ENCODE measurements around the gene ARFGEF2. TPM values are rescaled to one million over a fixed set of nuclear protein-coding genes. Genes with fewer than 3 reads are reported as not detected.

Gene ARFGEF2
- total and polyA plus RNA-seq, 3 donors from 2014 or later, result 47.8 to 57.0 (median 52.6) TPM

DNA sequence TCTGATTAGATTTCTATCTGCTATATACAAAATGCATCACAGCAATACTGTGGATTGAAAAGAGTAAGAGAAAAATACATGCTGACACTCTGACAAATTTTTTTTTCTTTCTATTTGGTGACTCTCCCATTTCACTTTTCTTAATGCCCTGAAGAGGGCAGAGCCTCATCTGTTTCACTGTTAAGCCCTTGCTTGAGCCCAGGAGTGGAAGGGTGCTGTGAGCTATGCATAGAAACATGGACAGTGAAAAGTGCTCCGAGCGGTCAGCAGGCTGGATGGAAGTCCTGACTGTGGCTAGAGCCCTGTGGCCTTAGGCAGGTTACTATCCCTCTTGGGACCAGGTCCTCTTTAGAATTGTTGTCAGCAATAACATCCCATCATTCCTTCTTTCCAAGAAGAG is 107.2 kb downstream of the ARFGEF2 start:
- no peak for TF ChIP-seq POLR2A (IDR thresholded peaks at IDR 0.05)
- TF ChIP-seq, protein P1, sequence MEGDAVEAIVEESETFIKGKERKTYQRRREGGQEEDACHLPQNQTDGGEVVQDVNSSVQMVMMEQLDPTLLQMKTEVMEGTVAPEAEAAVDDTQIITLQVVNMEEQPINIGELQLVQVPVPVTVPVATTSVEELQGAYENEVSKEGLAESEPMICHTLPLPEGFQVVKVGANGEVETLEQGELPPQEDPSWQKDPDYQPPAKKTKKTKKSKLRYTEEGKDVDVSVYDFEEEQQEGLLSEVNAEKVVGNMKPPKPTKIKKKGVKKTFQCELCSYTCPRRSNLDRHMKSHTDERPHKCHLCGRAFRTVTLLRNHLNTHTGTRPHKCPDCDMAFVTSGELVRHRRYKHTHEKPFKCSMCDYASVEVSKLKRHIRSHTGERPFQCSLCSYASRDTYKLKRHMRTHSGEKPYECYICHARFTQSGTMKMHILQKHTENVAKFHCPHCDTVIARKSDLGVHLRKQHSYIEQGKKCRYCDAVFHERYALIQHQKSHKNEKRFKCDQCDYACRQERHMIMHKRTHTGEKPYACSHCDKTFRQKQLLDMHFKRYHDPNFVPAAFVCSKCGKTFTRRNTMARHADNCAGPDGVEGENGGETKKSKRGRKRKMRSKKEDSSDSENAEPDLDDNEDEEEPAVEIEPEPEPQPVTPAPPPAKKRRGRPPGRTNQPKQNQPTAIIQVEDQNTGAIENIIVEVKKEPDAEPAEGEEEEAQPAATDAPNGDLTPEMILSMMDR (IDR thresholded peaks at IDR 0.05), result peak in 1 of 3 experiments; percentile 13
- intact Hi-C loops (cut with DNase I; ENCODE audit: low total_unique reads), result no loop called here
- 69 to 77% methylated on average over 2 of the region's 2 CpGs for WGBS, 2 donors
- no peak for DNase-seq
- H3K4me1 ChIP-seq, result no peaks in the 10 kb centered on the region
- H3K27me3 ChIP-seq, result no peaks in the 10 kb centered on the region
- no peaks in the 10 kb centered on the region for H3K9me3 ChIP-seq
- no peak overlapping the region for H3K4me3 ChIP-seq
- no peaks in the 10 kb centered on the region for H3K36me3 ChIP-seq (ENCODE audit: low read depth, missing control alignments)
- H3K27ac ChIP-seq, result no peak overlapping the region

DNA sequence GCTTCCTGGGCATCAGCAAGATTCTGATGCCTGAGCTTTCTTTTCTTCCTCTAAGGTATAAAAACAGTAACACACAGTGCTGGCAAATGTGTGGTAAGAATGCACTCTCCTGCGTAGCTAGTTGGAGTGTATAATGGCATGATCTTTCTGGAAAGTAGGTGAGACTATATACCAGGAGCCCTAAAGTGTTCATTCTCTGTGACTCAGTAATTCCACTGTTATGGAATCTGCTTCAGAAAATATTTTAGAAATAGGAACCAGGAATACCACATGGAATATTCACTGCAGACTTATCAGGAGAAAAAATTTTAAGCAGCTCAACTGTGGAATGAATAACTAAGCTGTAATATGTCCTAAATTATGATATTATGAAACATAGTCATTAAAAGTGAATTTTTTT is 107.7 kb downstream of the ARFGEF2 start:
- intact Hi-C loops (cut with DNase I; ENCODE audit: low total_unique reads), result no loop called here
- Histone ChIP-seq H3K36me3 (ENCODE audit: low read depth, missing control alignments) (no peaks in the 10 kb centered on the region), H3K27ac (no peak overlapping the region)

DNA sequence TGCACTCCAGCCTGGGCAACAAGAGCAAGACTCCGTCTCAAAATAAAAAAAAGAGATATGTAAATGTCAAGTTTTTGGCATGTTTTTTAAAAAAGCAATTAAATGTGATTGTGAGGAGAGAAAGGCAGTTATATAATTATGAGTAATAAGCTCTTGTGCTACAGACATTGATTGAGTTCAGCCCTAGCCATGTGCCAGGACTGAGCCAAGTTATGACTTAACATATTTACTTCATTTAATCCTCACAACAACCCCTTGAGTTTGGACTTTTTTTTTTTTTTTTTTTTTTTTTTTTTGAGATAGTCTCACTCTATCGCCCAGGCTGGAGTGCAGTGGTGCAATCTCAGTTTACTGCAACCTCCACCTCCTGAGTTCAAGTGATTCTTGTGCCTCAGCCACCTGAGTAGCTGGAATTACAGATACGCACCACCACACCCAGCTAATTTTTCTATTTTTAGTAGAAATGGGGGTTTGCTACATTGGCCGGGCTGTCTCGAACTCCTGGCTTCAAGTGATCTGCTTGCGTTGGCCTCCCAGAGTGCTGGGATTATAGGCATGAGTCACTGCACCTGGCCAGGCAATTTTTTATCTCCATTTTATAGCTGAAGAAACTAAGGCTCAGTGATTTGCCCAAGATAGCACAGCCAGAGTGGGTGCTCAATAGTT is 109.6 kb downstream of the ARFGEF2 start:
- H3K9me3 ChIP-seq, result no peaks in the 10 kb centered on the region
- H3K27ac ChIP-seq, result no peak overlapping the region
- no peaks in the 10 kb centered on the region for H3K4me1 ChIP-seq
- intact Hi-C loops (cut with DNase I; ENCODE audit: low total_unique reads), result no loop called here
- WGBS, 2 donors, result 85 to 91% methylated on average over 6 of the region's 6 CpGs
- H3K36me3 ChIP-seq (ENCODE audit: low read depth, missing control alignments), result no peaks in the 10 kb centered on the region
- H3K27me3 ChIP-seq, result no peaks in the 10 kb centered on the region
- H3K4me3 ChIP-seq, result no peak overlapping the region
- no peak for TF ChIP-seq POLR2A (IDR thresholded peaks at IDR 0.05)
- no peak for DNase-seq

More for the DNA sequence above, 107.7 kb downstream of the ARFGEF2 start:
- TF ChIP-seq, protein P1 (IDR thresholded peaks at IDR 0.05), result no peak
- no peak for TF ChIP-seq POLR2A (IDR thresholded peaks at IDR 0.05)
- H3K4me1 ChIP-seq, result no peaks in the 10 kb centered on the region
- 92 to 95% methylated on average over 1 of the region's 1 CpG for WGBS, 2 donors
- H3K4me3 ChIP-seq, result no peak overlapping the region
- H3K9me3 ChIP-seq, result no peaks in the 10 kb centered on the region
- H3K27me3 ChIP-seq, result no peaks in the 10 kb centered on the region
- DNase-seq, result no peak

DNA sequence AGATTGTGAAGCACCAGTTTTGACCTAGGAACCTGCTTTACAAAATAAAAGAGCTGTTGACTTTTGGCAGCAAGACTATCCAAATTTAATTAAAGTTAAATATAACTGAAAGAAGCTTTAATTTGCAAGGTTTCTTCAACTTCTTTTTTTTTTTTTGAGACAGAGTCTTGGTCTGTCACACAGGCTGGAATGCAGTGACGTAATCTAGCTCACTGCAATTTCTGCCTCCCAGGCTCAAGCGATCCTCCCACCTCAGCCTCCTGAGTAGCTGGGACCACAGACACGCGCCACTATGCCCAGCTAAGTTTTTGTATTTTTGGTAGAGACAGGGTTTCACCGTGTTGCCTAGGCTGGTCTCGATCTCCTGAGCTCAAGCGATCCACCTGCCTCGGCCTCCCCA is 110.9 kb downstream of the ARFGEF2 start:
- no peak for DNase-seq
- 84 to 98% methylated on average over 8 of the region's 8 CpGs for WGBS, 2 donors
- Histone ChIP-seq H3K4me3 (no peak overlapping the region), H3K36me3 (ENCODE audit: low read depth, missing control alignments) (no peaks in the 10 kb centered on the region), H3K4me1 (no peaks in the 10 kb centered on the region), H3K27me3 (no peaks in the 10 kb centered on the region), H3K27ac (no peak overlapping the region), H3K9me3 (no peaks in the 10 kb centered on the region)
- TF ChIP-seq, protein P1 (IDR thresholded peaks at IDR 0.05), result no peak
- no peak for TF ChIP-seq POLR2A (IDR thresholded peaks at IDR 0.05)
- intact Hi-C loops (cut with DNase I; ENCODE audit: low total_unique reads), result no loop called here

DNA sequence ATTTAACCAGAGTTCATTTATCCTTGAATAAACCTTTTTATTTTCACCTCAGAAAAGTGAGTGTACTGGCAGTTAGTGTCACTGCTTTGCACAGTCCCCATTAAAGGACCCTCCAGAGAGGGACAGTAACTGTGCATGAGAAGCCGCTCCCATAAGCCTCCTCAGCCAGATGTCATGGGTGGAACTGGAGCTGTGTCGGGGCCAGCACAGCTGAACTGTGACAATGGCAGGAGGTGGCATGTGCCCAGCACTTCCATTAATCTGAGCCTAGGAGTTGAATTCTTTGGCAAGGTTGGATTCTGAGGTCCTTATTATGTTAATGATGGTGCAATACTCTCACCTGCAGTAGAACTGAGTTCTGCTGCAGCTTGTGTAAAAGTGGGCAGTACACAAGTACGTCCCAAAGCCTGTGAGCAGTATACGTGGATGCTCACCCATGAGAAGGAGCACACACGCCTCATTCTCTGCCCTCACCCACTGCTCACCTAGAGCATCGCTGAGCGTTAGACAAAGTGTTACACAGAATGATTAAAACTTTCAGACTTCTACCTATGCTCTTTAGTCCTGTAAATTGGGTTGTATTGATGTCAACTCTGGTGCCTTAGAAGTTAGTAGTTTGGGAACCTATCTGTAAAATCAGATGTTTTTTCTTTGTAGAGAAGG is 112.7 kb downstream of the ARFGEF2 start:
- Histone ChIP-seq H3K4me1 (peaks cover 5% of the 10 kb centered on the region), H3K36me3 (ENCODE audit: low read depth, missing control alignments) (no peaks in the 10 kb centered on the region), H3K9me3 (no peaks in the 10 kb centered on the region), H3K4me3 (no peak overlapping the region), H3K27ac (no peak overlapping the region), H3K27me3 (no peaks in the 10 kb centered on the region)
- DNase-seq, result no peak
- intact Hi-C loops (cut with DNase I; ENCODE audit: low total_unique reads), result no loop called here
- WGBS, 2 donors, result 88 to 92% methylated on average over 7 of the region's 7 CpGs
- TF ChIP-seq, protein P1 (IDR thresholded peaks at IDR 0.05), result no peak
- TF ChIP-seq POLR2A (IDR thresholded peaks at IDR 0.05), result no peak
